SK-N-DZ (cell line): ENCODE measurements around the gene JPH4.

Experiments used
- DNase-seq: peaks from one replicate; pipeline ENCODE4 v3.0.0-alpha.2; 2015; ENCODE audit warnings: low spot score

The JPH4 gene

DNA sequence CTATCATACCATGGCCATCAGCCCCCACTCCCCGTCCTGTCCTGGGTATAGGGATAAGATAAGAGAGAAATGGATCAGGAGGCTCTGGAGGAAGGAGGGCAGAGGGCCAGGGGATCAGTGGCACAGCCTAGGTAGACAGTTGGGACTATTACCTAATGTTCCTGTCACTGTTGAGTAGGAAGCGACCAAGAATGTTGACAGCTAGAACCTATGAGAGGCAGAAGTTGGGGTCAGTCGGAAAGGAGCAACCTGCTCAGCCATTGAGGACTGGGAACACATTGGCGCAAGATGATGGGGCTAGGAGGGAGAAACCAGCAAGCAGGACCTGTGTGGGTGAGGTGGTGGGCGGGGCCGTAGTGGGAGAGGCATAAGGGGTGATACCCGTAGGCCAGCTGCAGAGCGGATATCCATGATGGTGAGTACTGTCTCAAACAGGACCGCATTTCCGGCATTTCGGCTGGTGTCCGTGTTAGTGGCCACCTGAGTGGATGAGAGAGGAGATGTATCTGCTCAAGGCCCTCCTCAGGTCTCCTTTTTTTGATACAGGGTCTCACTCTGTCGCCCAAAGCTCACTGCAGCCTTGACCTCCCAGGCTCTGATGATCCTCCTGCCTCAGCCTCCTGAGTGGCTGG is 14.3 kb downstream of the JPH4 start:
- DNase-seq, result no peak

DNA sequence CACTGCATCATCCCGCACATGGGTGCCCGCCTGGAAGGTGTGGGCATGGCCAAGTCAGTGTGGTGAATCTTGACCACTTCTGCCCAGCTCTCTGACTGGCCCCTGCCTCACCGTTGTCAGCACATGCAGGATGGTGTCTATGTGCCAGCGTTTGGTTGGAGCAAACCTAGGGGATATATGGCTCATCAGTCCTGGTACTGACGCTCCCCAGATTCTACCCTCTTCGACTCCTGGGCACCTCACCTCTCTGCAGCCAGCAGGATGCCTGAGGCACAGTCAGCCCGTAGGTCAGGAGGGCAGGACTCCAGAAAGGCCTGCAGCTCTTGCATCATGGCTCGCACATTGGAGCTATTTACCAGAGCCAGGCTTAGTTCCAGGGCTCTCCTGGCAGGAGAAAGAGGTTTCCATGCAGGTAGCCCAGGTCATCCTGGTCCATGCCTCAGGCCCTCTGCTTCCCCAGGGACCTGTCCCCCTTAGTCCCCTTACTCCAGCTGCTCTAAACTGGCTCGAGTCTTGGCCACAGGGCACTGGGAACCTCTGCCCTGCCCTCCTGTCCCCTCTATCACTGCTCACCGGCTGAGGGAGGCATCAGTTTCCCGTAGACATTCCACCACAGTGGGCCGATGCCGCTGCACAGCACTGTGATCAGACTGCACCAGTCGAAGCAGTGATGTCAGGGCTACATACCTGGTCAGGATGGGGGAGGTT is 15.0 kb downstream of the JPH4 start:
- DNase-seq, result no peak

DNA sequence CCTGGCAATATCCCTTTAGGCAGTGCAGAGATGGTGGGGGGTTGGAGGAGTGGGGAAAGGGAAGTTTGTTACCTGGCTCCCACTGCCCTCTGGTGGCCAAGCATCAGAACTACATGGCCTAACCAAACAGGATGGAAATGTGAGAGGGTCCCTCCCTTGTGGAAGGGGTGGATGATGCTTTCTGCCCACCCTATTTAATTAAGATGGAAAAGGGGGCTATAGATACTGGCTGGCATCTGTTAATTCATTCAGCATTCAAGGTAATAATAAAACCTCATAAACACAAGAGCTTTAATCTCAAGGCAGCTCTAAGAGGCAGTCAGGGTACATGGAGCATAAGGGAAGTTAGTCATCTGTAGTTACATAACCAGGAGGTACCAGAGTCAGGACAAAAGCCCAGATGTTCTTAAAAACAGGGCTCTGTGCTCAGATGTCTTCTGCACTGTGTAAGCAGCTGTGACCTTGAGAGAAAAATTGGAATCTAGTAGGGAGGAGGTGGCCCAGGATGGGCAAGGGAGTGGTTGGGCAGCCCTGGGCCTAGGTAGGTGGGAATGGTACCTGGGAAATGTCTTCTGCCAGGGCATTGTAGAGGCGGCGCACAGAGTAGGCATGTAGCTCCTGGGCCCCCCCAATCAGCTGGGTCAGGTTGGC is 15.6 kb downstream of the JPH4 start:
- peak; percentile 72 for DNase-seq

DNA sequence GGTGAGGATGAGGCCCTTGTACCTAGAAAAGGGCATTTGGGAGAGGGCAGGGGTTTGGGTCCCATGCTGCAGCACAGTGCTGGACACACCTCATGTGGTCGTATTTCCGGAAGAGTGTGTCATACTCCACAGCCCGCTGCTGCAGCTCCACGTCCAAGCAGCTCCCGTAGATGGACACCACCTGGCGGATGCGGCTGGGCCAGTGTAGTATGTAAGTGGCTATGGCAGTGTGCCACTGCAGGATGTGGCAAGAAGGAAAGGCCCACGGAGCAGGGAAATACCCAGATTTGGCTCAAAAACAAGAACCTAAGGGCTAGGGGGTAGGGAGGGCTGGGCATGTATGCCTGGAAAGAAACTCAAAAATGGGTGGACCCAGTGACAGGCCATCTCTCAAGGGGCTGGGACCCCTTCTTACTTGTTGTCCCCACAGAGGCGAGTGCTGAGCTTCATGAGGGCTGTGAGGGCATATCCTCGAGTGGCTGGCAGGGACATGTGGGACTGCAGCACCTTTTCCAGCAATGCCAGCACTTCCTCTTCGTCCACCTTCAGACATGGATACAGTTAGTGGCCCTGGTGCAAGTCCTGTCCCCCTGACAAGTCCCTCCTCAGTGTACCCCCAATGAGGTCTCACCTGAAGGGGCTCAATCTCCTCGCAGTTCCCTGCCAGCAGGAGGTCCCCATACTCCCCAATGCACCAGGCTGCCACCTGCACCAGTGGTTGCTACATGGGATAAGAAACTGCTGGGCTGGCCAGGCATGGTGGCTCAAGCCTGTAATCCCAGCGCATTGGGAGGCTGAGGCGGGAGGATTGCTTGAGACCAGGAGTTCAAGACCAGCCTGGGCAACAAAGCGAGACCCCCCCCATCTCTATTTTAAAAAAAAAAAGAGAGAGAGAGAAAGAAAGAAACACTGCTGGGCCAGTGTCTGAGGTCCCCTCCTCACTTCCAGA is 16.4 kb downstream of the JPH4 start:
- no peak for DNase-seq

DNA sequence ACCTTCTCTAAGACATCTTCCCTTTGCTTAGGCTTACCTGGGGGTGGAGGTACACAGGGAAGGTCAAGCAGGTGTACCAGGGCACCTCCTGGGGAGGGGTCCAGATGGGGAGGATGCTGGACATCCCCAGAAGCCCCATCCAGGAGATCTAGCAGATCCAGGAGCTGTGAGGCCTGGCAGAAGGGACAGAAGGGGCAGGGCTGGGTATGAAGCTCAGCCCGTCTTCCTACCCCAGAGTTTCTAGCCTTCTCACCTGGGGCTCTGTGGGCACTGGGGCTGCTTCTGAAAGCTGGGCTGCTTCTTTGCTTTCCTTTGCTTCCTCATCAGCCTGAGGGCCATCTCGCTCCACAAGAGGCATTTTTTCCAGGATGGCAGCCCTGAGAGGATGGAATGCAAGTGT is 17.3 kb downstream of the JPH4 start:
- no peak for DNase-seq

DNA sequence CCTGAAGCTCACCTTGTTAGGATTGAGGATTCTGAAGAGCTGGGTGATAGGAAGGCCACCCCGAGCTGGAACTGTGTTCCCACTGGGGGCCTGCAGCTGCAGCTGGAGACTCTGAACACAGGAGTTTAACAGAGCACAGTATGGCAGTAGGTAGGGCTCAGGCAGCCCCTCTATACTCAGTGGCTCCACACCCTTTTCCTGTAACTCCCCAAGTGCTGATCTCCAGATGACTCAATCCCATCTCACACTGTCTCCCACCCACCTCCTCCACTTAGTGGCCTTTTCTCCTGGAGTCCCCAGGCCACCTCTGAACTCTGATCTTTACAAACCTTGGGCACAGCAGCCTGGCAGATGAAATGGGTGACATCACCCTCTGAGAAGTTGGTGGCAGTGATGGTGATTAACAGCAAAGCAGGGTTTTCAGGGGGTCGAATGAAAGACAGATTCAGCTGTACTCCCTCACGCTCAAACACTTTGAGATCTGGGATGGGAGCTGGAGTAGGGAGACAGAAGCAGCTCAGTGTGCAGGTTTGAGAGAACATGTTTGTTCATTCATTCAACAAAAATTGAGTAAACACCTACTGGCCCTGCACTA is 18.6 kb downstream of the JPH4 start:
- DNase-seq, result no peak

DNA sequence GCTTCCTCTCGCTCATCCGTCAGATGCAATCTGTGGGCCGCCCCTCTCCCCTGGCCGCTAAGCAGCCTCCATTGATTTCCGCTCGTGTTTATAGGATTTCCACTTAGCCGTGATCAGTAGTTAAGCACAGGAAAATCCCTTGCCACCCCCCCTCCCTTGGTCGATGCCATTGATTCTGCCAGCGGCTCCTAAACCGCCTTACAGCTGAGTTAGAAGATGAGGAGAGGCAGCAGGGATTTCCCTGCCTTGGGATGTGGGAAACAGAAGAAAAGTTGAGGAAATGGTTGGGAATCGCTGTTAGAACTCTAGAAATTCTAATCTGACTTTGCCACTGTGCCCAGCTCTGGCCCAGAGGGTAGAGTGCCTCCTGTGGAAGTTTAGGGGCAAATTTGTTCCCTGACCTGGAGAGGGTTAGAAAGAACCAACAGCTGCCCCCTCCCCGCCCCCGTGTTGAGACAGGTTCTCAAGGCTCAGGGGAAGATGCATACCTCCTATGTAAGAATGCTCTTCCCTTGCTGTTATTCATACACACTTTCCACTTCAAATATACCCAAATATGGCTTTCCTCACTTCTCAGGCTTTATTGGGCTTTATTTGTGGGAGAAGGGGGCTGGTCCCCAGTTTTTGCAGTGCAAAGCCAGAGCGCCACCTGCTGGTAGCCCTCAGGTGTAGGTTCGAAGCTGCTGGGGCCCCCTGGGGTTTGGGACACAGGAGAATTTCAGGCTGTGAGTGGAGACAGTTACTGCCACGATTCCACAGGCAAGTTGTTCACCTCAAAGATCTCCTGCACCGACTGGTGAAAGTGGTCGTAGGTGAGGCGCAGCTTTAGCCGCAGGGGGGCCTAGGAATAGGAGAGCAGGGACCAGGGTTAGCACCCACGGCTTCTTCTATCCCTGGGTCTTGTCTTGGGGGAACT is 19.3 kb downstream of the JPH4 start:
- DNase-seq, result peak; percentile 63

DNA sequence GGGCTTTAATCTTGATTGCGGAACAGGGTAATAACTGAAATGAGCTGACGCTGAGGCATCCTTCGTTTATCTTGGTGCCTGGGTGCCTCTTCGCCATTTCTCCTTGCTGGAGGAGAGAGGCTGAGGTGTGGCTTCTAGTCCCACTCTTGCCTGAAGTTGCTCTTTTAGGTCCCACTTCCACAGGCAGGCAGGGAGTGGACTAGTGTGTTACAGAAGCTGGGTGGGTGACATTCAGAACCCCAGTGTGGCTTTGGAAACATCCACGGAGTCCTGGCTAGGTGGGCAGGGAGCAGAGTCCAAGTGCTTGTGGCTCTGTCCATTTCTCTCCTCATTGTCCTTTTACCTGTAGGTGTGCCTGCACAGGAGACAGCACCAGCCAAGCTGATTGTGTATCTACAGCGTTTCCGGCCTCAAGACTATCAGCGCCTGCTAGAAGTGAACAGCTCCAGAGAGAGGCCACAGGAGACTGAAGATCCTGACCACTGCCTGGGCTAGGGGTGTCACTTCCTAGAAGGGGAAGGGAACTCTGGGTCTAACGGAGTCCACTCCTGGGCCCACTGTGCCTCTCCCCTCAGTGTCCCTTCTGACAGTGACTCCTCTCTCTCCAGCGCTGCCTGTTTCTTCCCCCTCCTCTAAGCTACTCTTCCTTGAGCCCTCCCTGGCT is 20.1 kb downstream of the JPH4 start:
- no peak for DNase-seq

DNA sequence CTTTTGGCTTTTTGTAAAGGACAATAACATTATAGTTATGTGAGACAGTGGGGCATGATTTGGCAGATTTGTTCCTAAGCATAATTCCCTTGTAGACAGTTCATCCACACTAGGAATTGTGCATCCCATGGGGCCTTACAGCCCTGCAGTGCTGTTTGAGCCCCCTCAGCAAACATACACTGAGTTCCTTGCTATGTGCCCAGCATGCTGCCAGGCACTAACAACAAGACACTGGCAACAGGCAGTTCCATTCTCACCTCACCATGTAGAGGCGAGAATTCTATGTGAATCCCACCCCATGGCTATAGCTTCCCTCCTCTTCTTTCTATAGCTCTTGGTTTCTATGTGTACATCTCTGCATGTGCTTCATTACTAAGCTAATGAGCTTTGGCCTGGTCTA is 20.6 kb downstream of the JPH4 start:
- no peak for DNase-seq

DNA sequence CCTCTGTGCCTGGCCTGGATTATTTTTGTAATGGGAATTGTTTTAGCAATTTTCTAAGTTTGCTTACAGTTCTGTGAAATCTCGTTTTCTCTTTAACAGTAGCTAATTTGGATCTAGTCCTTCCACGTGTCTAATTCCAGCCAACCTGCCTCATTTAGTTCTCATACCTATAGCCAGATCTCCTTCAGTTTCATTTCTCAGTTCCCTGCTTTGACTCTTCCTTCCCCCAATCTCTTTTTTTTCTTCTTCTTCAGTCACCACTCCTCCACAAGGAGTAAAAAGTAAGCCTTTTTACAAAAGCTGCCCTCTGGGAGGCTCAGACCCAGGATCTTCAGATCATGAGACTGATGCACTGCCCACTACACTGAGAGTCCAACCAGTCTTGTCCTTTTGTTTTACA is 21.1 kb downstream of the JPH4 start:
- no peak for DNase-seq

DNA sequence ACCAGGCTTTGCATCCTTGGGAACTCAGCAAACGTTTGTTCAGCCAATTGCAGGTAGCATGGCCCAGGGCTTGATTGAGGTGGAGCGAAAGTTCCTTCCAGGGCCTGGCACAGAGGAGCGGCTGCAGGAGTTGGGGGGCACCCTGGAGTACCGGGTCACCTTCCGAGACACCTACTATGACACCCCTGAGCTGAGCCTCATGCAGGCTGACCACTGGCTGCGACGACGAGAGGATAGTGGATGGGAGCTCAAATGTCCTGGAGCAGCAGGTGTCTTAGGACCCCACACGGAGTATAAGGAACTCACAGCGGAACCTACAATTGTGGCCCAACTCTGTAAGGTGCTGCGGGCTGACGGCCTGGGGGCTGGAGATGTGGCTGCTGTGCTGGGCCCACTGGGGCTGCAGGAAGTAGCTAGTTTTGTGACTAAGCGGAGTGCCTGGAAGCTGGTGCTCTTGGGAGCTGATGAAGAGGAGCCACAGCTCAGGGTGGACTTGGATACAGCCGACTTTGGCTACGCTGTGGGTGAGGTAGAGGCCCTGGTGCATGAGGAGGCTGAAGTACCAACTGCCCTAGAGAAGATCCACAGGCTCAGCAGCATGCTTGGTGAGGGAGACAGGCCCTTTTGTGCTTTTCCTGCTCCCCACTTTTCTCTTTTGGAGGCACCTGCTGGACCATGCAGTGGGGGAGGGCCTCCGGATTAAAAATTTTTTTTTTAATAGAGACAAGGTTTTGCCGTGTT is 21.7 kb downstream of the JPH4 start:
- no peak for DNase-seq

DNA sequence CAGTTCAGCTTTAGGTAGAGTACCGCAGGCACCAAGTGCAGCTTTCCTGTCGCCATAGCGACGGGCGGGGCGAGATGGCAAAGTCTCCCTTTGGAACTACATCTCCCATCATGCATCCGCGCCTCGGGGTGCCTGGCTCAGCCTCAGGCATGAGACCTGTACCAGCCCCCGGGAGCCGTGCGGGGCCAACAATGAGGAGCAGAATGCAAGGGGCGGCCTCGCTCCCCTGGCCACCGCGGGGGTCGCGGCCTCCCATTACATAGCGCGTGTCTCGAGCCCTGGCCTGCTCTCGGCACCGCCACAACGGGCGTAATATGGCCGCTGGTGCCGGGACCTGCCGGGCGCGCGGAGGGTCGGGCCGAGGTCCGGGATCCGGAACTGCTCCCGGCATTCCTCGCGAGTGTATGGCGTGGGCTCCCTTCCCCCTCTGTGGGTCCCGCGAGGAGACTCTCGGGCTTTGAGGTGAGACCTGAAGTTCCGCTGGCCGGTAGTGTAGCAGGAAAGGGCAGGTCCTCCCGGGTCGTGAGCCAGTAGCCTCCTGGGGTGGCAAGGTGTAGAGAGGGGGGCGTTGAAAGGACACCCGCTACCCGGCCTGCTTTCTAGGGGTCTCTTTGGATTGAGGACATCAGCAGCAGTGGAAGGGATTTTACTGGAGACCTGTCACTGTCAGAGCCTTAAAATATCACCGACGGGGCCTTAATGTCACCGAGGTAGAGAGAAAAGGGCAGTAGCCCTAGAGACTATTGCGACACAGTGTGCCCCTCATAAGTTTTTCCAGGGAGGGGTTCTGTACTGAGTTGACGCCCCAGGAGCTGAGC is 22.5 kb downstream of the JPH4 start, which contains the start of gene THTPA:
Gene THTPA, plus strand, starts transcription at position 390 of the 818 bp plus-strand sequence. CDS start 487 bp downstream, outside the sequence.
- DNase-seq, result peak; percentile 93

DNA sequence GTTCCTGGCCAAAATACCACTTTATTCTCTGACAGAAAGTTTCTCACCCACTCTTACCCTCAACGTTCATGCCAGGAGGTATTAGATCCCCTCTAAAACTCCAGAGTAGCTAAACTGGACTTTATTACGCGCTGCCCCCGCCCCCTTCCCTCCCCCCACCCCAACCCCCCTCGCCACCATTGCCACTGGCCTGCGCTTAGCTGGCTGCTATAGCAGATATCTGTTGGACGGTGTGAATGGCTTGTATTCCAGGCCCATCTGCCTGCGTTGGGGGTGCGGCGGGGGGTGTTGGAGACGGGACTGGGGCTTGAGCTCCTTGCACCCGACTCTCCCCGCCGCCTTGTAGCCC is 23.1 kb downstream of the JPH4 start:
- no peak for DNase-seq

DNA sequence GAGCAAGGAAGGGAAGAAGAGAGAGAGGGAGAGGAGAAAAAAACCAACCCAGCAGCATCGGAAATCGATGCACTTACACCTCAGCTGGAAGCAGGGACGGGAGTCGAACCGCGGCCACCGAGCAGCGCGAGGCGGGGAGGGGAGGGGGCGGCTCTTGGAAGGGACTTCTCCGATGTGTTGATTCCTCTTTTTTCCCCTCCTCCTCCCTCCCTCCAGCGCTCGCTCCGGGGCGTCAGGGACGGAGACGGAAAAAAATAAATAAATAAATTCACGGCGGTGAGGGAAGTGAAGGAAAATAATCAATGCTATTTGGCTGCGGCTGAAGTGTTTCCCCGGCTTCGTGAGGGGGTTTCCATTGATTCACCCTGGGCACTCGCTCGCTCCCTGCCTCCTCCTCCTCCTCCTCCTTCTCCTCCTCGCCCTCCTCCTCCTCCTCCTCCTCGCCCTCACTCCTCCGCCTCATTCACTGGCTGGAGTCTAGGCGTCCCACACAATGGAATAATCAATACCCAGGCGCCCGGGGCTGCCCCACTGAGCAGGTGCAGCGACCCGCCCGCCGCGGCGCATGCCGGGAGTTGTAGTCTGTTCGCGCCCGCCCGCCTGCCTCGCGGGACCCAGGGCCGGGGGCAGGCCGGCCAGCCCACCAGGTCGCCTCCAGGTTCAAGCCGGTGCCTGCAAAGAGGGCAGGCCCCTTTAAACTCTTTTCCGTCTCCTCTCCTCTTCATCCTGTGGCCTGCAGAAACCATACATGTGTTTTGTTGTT is 27.1 kb downstream of the JPH4 start, which contains the start of gene ZFHX2:
Gene ZFHX2, minus strand, starts transcription at position 500 of the 763 bp plus-strand sequence. CDS start 16,440 bp downstream, outside the sequence.
- peak; percentile 95 for DNase-seq

DNA sequence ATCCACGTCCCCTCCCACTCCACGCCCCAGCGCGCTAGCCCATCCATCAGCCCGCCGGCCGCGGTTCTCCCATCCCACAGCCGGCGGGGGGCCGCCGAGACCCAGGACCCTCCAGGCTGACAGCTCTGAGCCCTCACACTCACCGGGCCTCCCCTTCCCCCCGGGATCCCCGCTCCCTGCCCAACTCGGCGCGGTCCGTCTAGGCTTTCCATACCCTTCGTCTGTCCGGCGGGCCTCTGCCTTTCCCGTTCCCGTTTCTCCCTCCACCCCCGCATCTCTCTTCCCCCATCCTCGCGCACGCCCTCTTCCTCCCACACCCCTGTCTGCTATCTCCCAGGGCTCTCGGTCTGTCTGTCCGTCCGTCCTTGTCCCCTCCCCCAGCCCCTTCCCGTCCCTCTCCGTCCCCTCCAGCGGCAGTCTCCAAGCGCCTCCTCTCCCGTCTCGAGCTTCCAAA is 27.8 kb downstream of the JPH4 start:
- no peak for DNase-seq

DNA sequence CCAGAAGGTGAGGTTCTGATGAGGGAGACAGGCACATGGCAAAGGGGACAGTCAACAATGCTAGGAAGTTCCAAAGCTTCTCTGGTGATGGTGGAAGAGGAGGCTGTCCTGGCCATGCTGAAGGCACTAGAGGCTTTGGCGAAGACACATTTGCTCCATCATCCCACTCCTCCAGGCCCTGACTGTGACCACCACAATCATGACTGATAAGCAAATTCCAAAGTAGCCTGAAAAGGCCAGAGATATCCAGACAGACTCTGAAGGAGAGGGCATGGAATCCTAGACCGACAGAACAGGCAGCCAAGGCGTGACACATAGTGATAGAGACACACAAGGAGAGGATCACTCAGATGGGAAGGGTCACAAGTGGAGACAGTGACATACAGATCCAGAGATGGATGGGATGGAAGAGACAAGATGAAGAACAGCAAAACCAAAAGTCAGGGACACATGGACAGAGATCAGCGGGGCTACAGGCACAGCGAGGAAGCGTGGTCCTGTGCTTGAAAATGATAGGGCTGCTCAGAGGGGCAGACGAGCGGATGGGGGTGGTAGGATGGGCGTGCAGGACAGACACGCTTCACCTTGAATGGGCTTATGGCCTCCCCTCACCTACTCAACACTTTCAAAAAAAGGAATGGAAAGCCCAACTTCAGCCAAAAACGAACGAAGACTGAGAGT is 28.3 kb downstream of the JPH4 start:
- DNase-seq, result no peak
